D721Med (cell line): ENCODE results near the gene SLC38A2.

Experiments used
- DNase-seq: peaks from one replicate; pipeline ENCODE4 v3.0.0; 2011; ENCODE audit warnings: low spot score; ENCODE audit not compliant: insufficient read length
- FAIRE-seq: peaks from 2 replicates; lab custom pipeline; 2011; peaks lifted over from hg19 to GRCh38; lab: Jason Lieb, UNC
- TF ChIP-seq, protein P1 (sequence below): IDR thresholded peaks from 2 replicates; pipeline ENCODE4 v1.5.1; 2012; ENCODE audit warnings: mild to moderate bottlenecking, control low read depth; ENCODE audit not compliant: insufficient read depth; ENCODE audit errors: missing control alignments

The SLC38A2 gene

GRCh38 chr12:46395388-46395787 is 22.8 kb upstream of the SLC38A2 start:
- FAIRE-seq = no peak
- DNase-seq = no peak
- TF ChIP-seq, protein P1, sequence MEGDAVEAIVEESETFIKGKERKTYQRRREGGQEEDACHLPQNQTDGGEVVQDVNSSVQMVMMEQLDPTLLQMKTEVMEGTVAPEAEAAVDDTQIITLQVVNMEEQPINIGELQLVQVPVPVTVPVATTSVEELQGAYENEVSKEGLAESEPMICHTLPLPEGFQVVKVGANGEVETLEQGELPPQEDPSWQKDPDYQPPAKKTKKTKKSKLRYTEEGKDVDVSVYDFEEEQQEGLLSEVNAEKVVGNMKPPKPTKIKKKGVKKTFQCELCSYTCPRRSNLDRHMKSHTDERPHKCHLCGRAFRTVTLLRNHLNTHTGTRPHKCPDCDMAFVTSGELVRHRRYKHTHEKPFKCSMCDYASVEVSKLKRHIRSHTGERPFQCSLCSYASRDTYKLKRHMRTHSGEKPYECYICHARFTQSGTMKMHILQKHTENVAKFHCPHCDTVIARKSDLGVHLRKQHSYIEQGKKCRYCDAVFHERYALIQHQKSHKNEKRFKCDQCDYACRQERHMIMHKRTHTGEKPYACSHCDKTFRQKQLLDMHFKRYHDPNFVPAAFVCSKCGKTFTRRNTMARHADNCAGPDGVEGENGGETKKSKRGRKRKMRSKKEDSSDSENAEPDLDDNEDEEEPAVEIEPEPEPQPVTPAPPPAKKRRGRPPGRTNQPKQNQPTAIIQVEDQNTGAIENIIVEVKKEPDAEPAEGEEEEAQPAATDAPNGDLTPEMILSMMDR = no peak

DNA sequence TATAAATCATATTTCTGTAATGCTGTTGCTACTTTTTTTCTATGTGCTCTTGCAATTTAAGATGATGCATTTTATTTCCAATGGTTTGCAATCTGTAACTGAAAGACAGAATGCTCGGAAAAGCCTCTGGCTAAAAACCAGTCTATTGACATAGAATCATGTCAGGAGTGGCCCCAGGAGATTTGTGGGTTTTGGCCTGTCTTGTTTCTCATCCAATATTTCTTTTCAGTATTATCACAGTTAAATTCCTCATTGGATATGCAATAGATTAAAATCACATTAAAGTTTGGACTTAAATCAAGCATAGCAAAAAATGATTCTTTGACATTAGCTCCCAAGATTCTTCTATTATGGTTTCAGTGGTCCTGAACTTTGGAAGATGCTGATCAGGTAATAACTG is 19.1 kb upstream of the SLC38A2 start:
- no peak for FAIRE-seq
- TF ChIP-seq, protein P1 = no peak

DNA sequence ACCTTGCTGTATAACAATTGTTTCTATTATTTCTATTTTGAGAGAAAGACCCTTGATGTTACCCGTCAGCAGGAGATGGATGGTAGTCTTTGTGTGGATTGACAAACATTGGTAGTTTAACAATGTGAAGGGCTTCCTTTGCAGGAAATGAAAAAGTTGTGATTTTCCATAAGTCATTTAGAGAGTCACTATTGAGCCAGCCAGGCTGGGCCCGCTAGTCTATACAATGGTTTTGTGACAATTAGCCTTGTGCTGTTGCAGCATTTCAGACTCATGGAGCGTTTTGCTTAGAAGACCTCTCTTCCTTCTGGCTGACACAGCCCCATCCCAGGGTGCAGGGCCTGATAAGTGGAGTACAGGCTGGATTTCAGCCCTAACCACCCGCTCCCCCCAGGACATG is 18.3 kb upstream of the SLC38A2 start:
- no peak for DNase-seq
- FAIRE-seq = no peak
- TF ChIP-seq, protein P1 = no peak

More for the DNA sequence above, 19.1 kb upstream of the SLC38A2 start:
- DNase-seq = no peak

- DNase-seq = no peak
- no peak for FAIRE-seq
- TF ChIP-seq, protein P1 = no peak
Measured at GRCh38 chr12:46390304-46390703, 17.7 kb upstream of the SLC38A2 start.

DNA sequence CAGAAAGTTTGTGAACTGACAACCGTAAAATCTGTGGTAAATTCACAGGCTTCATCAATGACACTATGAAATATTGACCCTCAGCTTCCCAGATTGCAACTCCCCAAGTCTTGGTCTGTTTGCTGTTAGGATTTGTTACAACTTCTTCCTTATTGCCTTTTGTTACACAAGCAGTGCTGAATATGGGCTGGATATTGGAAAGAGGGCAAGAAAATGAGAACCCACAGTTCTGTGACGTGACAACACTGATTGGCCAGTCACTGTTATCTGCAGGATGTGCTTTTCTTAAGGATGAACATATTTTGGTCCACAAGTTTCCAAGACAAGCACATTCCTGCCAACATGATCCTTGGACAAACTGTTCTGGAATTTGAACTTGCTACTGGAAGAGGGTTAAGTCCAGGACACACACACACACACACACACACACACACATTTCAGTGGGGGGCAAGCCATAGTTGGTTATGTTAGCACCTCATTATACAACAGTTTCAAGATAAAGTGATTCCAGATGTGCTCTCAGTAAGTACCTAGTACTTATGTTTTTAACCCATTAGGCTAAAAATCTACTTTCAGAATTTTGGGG is 16.6 kb upstream of the SLC38A2 start:
- TF ChIP-seq, protein P1 = no peak
- FAIRE-seq = no peak

DNA sequence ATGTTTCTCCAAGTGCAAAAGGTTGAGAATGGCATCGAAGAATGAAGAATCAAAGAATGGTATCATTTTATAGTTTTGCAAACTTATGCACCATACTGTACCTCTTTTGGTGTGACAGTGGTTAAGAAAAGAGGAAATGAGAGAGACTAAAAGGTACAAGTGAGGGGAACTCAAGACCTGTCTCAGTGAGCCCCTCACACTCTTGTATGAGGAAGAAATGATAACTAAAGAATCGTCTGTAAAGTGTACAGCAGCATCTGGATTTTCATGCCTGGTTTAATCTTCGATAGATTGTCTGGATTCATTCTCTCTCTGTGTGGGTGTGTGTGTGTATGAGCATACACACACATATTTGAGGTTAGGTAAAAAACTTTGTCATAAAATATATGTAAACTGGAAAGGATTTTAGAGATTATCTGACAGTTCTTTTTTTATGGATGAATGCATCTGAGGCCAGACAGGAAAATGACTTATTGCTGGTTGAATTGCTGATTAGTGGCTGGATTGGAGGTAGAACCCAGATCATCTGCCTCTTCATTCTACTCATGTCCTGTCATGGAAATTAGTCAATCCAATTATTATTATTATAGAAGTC is 16.0 kb upstream of the SLC38A2 start:
- TF ChIP-seq, protein P1 = no peak
- no peak for DNase-seq
- FAIRE-seq = no peak

More for the DNA sequence above, 16.6 kb upstream of the SLC38A2 start:
- DNase-seq = no peak

DNA sequence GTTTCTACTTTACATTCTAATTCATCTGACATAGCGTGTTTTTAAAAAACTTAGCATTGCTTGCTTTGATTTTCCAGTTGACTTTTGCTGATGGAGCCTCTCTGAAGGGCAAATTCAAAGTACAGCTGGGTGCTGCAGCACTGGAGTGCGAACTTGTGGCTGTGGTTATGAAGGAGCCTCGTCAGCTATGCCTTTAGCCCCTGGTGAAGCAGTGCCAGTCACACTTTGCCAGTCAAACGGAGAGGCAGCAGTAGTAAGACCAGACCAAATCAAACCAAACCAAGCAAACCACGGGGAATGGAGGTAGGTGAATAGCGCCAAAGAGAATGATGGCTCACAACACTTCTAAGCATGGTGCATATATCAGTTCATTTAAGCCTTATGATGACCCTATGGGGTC is 15.1 kb upstream of the SLC38A2 start:
- no peak for FAIRE-seq
- TF ChIP-seq, protein P1 = no peak
- DNase-seq = no peak
